ENCODE measurements around the gene FZD1.

DNA sequence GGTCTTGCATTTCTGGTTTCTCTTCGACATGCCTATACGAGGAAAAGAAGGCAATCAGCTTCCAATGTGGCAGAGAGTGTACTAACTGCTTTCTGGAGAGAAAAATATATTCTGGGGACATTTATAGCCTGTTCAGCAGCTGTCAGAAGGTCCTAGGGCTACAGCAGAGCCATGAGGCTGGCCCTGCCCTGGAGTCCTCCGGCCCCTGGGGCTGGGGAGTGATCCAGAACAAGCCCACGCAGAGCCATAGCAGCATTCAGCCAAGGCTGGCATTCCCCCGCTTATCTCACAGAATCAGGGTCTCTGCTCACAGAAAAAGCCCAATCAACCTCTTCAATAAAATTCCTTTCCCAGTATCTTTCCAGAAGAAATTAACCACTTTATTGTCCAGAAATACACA, 48.9 kb downstream of the FZD1 start:
- TF ChIP-seq POLR2A (IDR thresholded peaks at IDR 0.05; ENCODE audit: low read depth, low read length): no peak
- no peak for TF ChIP-seq POLR2AphosphoS5 (IDR thresholded peaks at IDR 0.05; ENCODE audit: low read depth, low read length)

All from GM12892 (cell line).